Activated B cell treated with CpG ODN at 0.5 μM for 24 hours (primary cell): Measurements from ENCODE around the gene DHRS3. TPM values are rescaled to one million over a fixed set of nuclear protein-coding genes. Genes with fewer than 3 reads are reported as not detected.
"Not testable (repeated sequence)": the region's sequence is repeated elsewhere in the genome, so short reads cannot be mapped to it uniquely, and the experiment has no call there.

Experiments used
- ATAC-seq: fragments of 200-7000 bp; cut with Tn5 transposase; one replicate; pipeline ENCODE4 v1.10.0; 2021; ENCODE audit warnings: low read depth, mild to moderate bottlenecking, moderate library complexity
- CTCF ChIA-PET: fragments of 350-600 bp; sonication (Branson Sonifier 250); formaldehyde crosslinking; loops from one replicate; lab custom pipeline; 2021; ENCODE audit warnings: antibody characterized with exemption; lab: Charles Lee
- POLR2A ChIA-PET: fragments of 350-600 bp; sonication (Branson Sonifier 250); formaldehyde crosslinking; loops from one replicate; lab custom pipeline; 2021; ENCODE audit warnings: antibody characterized with exemption; lab: Charles Lee
- DNase-seq: peaks from one replicate; pipeline ENCODE4 v3.0.0; 2022
- H3K27ac Mint-ChIP-seq: one replicate; pipeline ENCODE4 v1.8.0; 2020; ENCODE audit warnings: mixed read lengths
- H3K27me3 Mint-ChIP-seq: one replicate; pipeline ENCODE4 v1.8.0; 2021; ENCODE audit warnings: mixed read lengths
- H3K36me3 Mint-ChIP-seq: one replicate; pipeline ENCODE4 v1.8.0; 2021; ENCODE audit warnings: low read depth, mixed read lengths
- H3K4me1 Mint-ChIP-seq: one replicate; pipeline ENCODE4 v1.8.0; 2021; ENCODE audit warnings: mixed read lengths
- H3K4me3 Mint-ChIP-seq: one replicate; pipeline ENCODE4 v1.8.0; 2020; ENCODE audit warnings: mild to moderate bottlenecking, mixed read lengths
- H3K9me3 Mint-ChIP-seq: one replicate; pipeline ENCODE4 v1.8.0; 2020; ENCODE audit warnings: mixed read lengths
- intact Hi-C: fragments of 100-400 bp; cut with micrococcal nuclease; formaldehyde crosslinking; loops from one replicate; pipeline ENCODE4 v1.15.1; 2024
- total RNA-seq: library from RNA; stranded (reverse); gene quantifications from 2 replicates; pipeline ENCODE4 v1.2.3, GENCODE V29; 2022
- TF ChIP-seq, protein P1 (sequence below): fragments of 200-600 bp; IDR thresholded peaks from one replicate; pipeline ENCODE4 v1.8.0; 2022; ENCODE audit warnings: antibody characterized with exemption, mild to moderate bottlenecking

DHRS3 gene
- total RNA-seq, 1 donor from 2014 or later: 1.8 TPM

DNA sequence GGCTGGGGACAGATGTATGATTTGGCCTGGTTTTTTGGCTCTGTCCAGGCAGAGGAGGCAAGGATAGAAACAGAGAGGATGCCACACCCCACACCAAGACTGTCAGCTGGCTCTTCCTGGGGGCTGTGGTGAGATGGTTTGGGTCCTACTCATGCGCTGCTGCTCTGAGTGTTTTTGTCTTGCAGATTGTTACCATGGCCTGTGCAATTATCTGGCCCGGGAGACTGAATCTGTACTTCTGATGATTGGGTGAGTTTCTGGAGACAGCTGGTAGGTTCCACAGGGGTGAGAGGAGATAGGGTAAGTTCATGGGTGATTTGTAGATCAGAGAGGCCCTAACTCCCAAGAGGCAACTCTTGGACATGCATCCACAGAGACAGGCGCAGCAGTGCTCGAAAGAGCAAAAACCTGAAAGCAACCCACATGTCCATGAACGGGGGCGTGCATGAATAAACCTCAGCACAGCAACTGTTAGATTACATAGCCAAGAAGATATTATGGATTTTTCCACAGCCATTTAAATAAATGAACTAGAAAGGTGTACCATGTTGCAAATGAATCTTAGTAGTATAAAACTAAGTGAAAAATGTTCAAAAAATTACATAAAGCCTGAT is 43.7 kb upstream of the DHRS3 start:
- H3K4me1 Mint-ChIP-seq: peaks cover 6% of the 10 kb centered on the region
- intact Hi-C loops: no loop called here
- DNase-seq (no peak), ATAC-seq (no peak)
- ChIA-PET POLR2A (no interaction called here), CTCF (no interaction called here)
- H3K27me3 Mint-ChIP-seq: peaks cover 25% of the 10 kb centered on the region
- peaks cover 2% of the 10 kb centered on the region for H3K9me3 Mint-ChIP-seq
- H3K27ac Mint-ChIP-seq: no peak overlapping the region
- H3K4me3 Mint-ChIP-seq: no peak overlapping the region
- no peaks in the 10 kb centered on the region for H3K36me3 Mint-ChIP-seq
- TF ChIP-seq, protein P1, sequence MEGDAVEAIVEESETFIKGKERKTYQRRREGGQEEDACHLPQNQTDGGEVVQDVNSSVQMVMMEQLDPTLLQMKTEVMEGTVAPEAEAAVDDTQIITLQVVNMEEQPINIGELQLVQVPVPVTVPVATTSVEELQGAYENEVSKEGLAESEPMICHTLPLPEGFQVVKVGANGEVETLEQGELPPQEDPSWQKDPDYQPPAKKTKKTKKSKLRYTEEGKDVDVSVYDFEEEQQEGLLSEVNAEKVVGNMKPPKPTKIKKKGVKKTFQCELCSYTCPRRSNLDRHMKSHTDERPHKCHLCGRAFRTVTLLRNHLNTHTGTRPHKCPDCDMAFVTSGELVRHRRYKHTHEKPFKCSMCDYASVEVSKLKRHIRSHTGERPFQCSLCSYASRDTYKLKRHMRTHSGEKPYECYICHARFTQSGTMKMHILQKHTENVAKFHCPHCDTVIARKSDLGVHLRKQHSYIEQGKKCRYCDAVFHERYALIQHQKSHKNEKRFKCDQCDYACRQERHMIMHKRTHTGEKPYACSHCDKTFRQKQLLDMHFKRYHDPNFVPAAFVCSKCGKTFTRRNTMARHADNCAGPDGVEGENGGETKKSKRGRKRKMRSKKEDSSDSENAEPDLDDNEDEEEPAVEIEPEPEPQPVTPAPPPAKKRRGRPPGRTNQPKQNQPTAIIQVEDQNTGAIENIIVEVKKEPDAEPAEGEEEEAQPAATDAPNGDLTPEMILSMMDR: no peak

DNA sequence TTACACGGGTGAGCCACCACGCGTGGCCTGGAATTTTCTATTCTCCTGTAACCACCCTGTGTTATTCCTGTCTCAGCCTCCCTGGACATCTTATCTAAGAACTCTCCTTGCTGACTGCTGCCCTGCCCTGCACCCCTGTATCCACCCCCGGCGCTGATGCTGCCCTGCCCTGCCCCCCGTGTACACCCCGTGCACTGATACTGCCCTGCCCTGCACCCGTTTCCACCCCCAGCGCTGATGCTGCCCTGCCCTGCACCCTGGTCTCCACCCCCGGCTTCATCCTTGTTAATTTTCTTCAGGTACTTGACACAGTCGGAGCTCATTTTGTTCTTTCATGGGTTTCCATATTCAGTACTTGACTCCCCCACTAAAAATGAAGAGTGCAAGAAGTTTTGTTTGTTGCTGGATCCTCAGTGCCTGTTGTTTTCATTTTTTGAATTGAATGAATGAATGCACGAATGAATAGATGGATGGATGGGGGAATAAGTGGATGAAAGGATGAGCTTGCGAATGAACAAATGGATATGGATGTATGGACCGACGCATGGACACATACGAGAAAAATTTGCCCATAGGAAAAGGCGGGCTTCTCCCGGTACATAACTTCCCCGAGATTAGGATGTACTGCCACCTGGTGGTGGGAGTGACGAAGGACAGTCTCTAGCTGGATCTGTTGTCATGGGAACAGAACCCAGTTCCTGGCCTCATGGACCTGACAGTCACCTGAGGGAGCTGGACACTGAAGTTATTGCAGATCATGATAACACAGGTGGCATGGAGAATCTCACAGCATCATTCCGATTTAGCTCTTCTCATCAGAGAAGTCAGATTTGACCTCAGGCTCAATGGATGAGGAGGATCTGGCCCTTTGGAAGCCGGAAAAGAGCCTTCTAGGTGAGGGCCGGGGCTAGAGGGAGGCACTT is 40.8 kb upstream of the DHRS3 start:
- ATAC-seq: peak; percentile 52
- POLR2A ChIA-PET: no interaction called here
- no peak overlapping the region for H3K27ac Mint-ChIP-seq

GRCh38 chr1:12657885-12658512 is 40.0 kb upstream of the DHRS3 start:
- CTCF ChIA-PET: interaction anchor here (0.6 to 1.9 kb wide), 7 partner anchors 10 to 1617 kb away, joined by 3 to 20 read pairs (median 3); no protein-coding TSS in a partner anchor
- H3K36me3 Mint-ChIP-seq, H3K4me3 Mint-ChIP-seq, intact Hi-C loops, H3K9me3 Mint-ChIP-seq, DNase-seq, H3K4me1 Mint-ChIP-seq, H3K27ac Mint-ChIP-seq, ATAC-seq, POLR2A ChIA-PET: not testable (repeated sequence)
- peaks cover 16% of the 10 kb centered on the region for H3K27me3 Mint-ChIP-seq

More for the DNA sequence above, 40.8 kb upstream of the DHRS3 start:
- Mint-ChIP-seq H3K36me3 (no peaks in the 10 kb centered on the region), H3K4me1 (peaks cover 6% of the 10 kb centered on the region), H3K27me3 (peaks cover 20% of the 10 kb centered on the region), H3K4me3 (no peak overlapping the region), H3K9me3 (peaks cover 2% of the 10 kb centered on the region)
- peak; percentile 26 for DNase-seq
- intact Hi-C loops: loop anchor here (1.0 kb wide), 1 partner anchor 344 kb away; no protein-coding TSS in a partner anchor
- TF ChIP-seq, protein P1: no peak
- CTCF ChIA-PET: interaction anchor here (0.6 to 1.9 kb wide), 16 partner anchors 9 to 1618 kb away, joined by 3 to 20 read pairs (median 3); no protein-coding TSS in a partner anchor

DNA sequence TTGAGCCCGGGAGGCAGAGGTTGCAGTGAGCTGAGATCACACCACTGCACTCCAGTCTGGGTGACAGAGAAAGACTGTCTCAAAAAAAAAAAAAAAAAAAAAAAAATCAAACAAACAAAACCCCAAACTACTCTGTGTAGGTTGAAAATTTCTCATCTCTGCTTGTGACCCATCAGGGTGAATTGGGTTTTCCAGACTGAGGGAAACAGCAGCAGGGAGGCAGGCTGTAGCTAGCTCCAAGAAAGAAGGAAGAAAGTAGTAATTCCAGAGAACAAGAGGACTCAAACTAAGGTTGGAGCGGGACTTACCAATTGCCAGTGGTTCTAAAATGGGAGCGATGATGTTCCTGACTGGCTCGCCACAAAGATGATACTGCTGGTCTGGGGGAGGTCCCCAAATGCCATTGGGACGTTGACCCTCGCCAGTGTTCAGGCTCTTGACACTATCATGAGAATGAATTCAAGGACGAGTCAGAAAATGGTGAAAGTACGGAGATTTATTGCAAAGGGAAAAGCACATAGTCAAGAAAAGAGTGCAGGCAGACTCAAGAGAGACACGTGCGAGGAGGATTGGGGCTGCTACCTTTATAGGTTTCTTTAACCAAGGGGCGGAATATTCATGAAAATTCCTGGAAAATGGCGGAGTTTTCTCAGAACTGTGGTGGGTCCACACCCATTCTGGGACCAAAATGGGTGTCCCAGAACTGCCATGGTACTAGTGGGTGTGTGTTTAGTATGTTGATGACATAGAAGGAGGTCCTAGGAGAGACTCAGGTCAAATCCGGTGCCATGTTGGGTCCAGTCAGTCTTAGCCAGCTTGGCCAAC is 39.3 kb upstream of the DHRS3 start:
- intact Hi-C loops: no loop called here
- Mint-ChIP-seq H3K4me1 (peaks cover 6% of the 10 kb centered on the region), H3K27me3 (peaks cover 17% of the 10 kb centered on the region), H3K36me3 (no peaks in the 10 kb centered on the region), H3K4me3 (no peak overlapping the region), H3K9me3 (no peaks in the 10 kb centered on the region), H3K27ac (no peak overlapping the region)
- DNase-seq (no peak), ATAC-seq (no peak)
- ChIA-PET CTCF (interaction anchor here (1.2 to 1.5 kb wide), 2 partner anchors 11 to 342 kb away, joined by 3 read pairs; no protein-coding TSS in a partner anchor), POLR2A (no interaction called here)
- TF ChIP-seq, protein P1: no peak

DNA sequence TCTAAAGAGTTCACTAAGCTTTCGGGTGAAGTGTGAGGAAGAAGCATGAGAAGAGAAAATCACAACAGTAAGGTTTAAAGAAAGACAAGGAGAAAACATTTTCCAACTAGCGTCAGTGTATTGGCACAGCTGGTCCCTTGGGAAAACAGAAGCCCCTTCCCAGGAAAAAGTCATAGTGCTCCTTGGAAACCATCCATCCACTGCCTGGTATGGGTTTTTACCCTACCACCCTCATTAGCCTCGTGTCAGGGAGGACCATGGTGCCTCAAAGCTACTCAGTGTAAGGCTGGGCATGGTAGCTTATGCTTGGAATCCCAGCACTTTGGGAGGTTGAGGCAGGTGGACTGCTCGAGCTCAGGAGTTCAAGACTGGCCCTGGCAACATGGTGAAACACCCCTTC is 38.6 kb upstream of the DHRS3 start:
- H3K4me3 Mint-ChIP-seq: no peak overlapping the region
- ChIA-PET POLR2A (no interaction called here), CTCF (interaction anchor here (1.2 to 1.5 kb wide), 2 partner anchors 12 to 341 kb away, joined by 3 read pairs; no protein-coding TSS in a partner anchor)
- intact Hi-C loops: no loop called here
- no peak for DNase-seq
- H3K9me3 Mint-ChIP-seq: no peaks in the 10 kb centered on the region
- H3K27me3 Mint-ChIP-seq: peaks cover 21% of the 10 kb centered on the region
- no peak overlapping the region for H3K27ac Mint-ChIP-seq
- peaks cover 6% of the 10 kb centered on the region for H3K4me1 Mint-ChIP-seq
- H3K36me3 Mint-ChIP-seq: no peaks in the 10 kb centered on the region
- no peak for ATAC-seq
- TF ChIP-seq, protein P1: no peak
